Trophoblast cell (in vitro differentiated cells and primary cell): ENCODE results near the gene LCE1A.

Experiments used
- DNase-seq, 2 donors: peaks; one replicate each; pipeline ENCODE4 v3.0.0-alpha.2; 2016
- H2AFZ ChIP-seq: 2 replicates; pipeline ENCODE4 v1.6.1; 2013; ENCODE audit warnings: low read length, moderate library complexity, mild to moderate bottlenecking; ENCODE audit not compliant: insufficient read depth, poor library complexity
- H2AK5ac ChIP-seq: 2 replicates; pipeline ENCODE4 v1.6.1; 2013; ENCODE audit warnings: mild to moderate bottlenecking, low read length
- H2BK120ac ChIP-seq: 2 replicates; pipeline ENCODE4 v1.6.1; 2013; ENCODE audit warnings: low read length, mild to moderate bottlenecking, moderate library complexity; ENCODE audit not compliant: insufficient read depth, poor library complexity
- H2BK12ac ChIP-seq: 2 replicates; pipeline ENCODE4 v1.6.1; 2013; ENCODE audit warnings: mild to moderate bottlenecking, low read length, moderate library complexity
- H2BK5ac ChIP-seq: 2 replicates; pipeline ENCODE4 v1.6.1; 2013; ENCODE audit warnings: low read length, low read depth, moderate library complexity, mild to moderate bottlenecking; ENCODE audit not compliant: poor library complexity
- H3K14ac ChIP-seq: 2 replicates; pipeline ENCODE4 v1.6.1; 2013; ENCODE audit warnings: mild to moderate bottlenecking, low read length
- H3K18ac ChIP-seq: 2 replicates; pipeline ENCODE4 v1.6.1; 2013; ENCODE audit warnings: mild to moderate bottlenecking, low read length
- H3K23ac ChIP-seq: 2 replicates; pipeline ENCODE4 v1.6.1; 2013; ENCODE audit warnings: low read length
- H3K27ac ChIP-seq: 2 replicates; pipeline ENCODE4 v1.5.1; 2013; ENCODE audit warnings: low read depth, mild to moderate bottlenecking, inconsistent platforms, low read length, moderate library complexity
- H3K27me3 ChIP-seq: 2 replicates; pipeline ENCODE4 v1.6.1; 2013; ENCODE audit warnings: inconsistent platforms, mild to moderate bottlenecking, low read length, moderate library complexity; ENCODE audit not compliant: insufficient read depth
- H3K36me3 ChIP-seq, 2 experiments: 1 replicate in 1 of 2; 2 replicates in 1 of 2; pipeline ENCODE4 v1.6.1; 2013; ENCODE audit warnings: low read length in 2 of 2, mild to moderate bottlenecking in 2 of 2, moderate library complexity in 1 of 2; ENCODE audit not compliant: insufficient read depth in 2 of 2, control insufficient read depth in 1 of 2
- H3K4ac ChIP-seq: 2 replicates; pipeline ENCODE4 v1.6.1; 2013; ENCODE audit warnings: low read depth, mild to moderate bottlenecking, low read length, moderate library complexity
- H3K4me1 ChIP-seq, 2 experiments: 1 replicate in 1 of 2; 2 replicates in 1 of 2; pipeline ENCODE4 v1.6.1; 2013; ENCODE audit warnings: low read length in 2 of 2, mild to moderate bottlenecking in 2 of 2, moderate library complexity in 1 of 2; ENCODE audit not compliant: insufficient read depth in 2 of 2, control insufficient read depth in 1 of 2
- H3K4me2 ChIP-seq: 2 replicates; pipeline ENCODE4 v1.6.1; 2013; ENCODE audit warnings: inconsistent platforms, mild to moderate bottlenecking, low read length, moderate library complexity
- H3K4me3 ChIP-seq: 2 replicates; pipeline ENCODE4 v1.5.1; 2013; ENCODE audit warnings: mild to moderate bottlenecking, low read depth, low read length, inconsistent platforms
- H3K79me1 ChIP-seq: one replicate; pipeline ENCODE4 v1.6.1; 2013; ENCODE audit warnings: low read length
- H3K79me2 ChIP-seq: 2 replicates; pipeline ENCODE4 v1.6.1; 2013; ENCODE audit warnings: low read length, mild to moderate bottlenecking; ENCODE audit not compliant: control insufficient read depth, insufficient read depth, poor library complexity
- H3K9ac ChIP-seq: 2 replicates; pipeline ENCODE4 v1.6.1; 2013; ENCODE audit warnings: mild to moderate bottlenecking, low read length
- H3K9me3 ChIP-seq: 2 replicates; pipeline ENCODE4 v1.6.1; 2013; ENCODE audit warnings: low read depth, mild to moderate bottlenecking, control low read depth, inconsistent platforms, low read length; ENCODE audit not compliant: insufficient read depth
- H4K12ac ChIP-seq: 2 replicates; pipeline ENCODE4 v1.6.1; 2013; ENCODE audit warnings: low read depth, mild to moderate bottlenecking, low read length, moderate library complexity
- H4K8ac ChIP-seq: 2 replicates; pipeline ENCODE4 v1.6.1; 2013; ENCODE audit warnings: low read depth, mild to moderate bottlenecking, low read length, moderate library complexity
- H4K91ac ChIP-seq: one replicate; pipeline ENCODE4 v1.6.1; 2013; ENCODE audit warnings: low read depth, mild to moderate bottlenecking, low read length, moderate library complexity
- WGBS: extraction: QIAGEN DNeasy Blood & Tissue Kit; methylation state at CpG from one replicate; pipeline ENCODE4 v1.1.7; 2013; ENCODE audit warnings: missing lambda C conversion rate; ENCODE audit not compliant: insufficient read length, insufficient coverage; ENCODE audit errors: extremely low coverage; 5-methylcytosine and 5-hydroxymethylcytosine counted together

Gene LCE1A

GRCh38 chr1:152824964-152825363, 2.3 kb upstream of the LCE1A start:
- H3K4ac ChIP-seq = no peak overlapping the region
- H3K4me3 ChIP-seq = no peak overlapping the region
- no peak overlapping the region for H4K8ac ChIP-seq
- H3K14ac ChIP-seq = no peak overlapping the region
- H3K4me2 ChIP-seq = no peak overlapping the region
- no peaks in the 10 kb centered on the region for H3K79me1 ChIP-seq
- no peak overlapping the region for H4K91ac ChIP-seq
- no peak overlapping the region for H4K12ac ChIP-seq
- H3K27ac ChIP-seq = no peak overlapping the region
- H2BK5ac ChIP-seq = no peak overlapping the region
- no peaks in the 10 kb centered on the region for H3K27me3 ChIP-seq
- no peak overlapping the region for H2AFZ ChIP-seq
- H3K9me3 ChIP-seq = peaks cover 8% of the 10 kb centered on the region
- H3K9ac ChIP-seq = no peak overlapping the region
- no peak overlapping the region for H3K18ac ChIP-seq
- no peaks in the 10 kb centered on the region for H3K4me1 ChIP-seq
- DNase-seq = no peak
- no peaks in the 10 kb centered on the region for H3K79me2 ChIP-seq
- H2AK5ac ChIP-seq = no peak overlapping the region
- H2BK12ac ChIP-seq = no peak overlapping the region
- H3K36me3 ChIP-seq = no peaks in the 10 kb centered on the region
- no peak overlapping the region for H3K23ac ChIP-seq
- no peak overlapping the region for H2BK120ac ChIP-seq

- H3K36me3 ChIP-seq = no peaks in the 10 kb centered on the region
- H3K18ac ChIP-seq = no peak overlapping the region
- no peak overlapping the region for H2AK5ac ChIP-seq
- DNase-seq = no peak
- H3K79me1 ChIP-seq = no peaks in the 10 kb centered on the region
- no peak overlapping the region for H3K9ac ChIP-seq
- no peak overlapping the region for H4K91ac ChIP-seq
- no CpG with 5 or more reads among the region's 2 CpGs for WGBS
- H3K4ac ChIP-seq = no peak overlapping the region
- no peak overlapping the region for H4K12ac ChIP-seq
- H3K4me2 ChIP-seq = no peak overlapping the region
- no peak overlapping the region for H3K27ac ChIP-seq
- H4K8ac ChIP-seq = no peak overlapping the region
- H3K9me3 ChIP-seq = no peaks in the 10 kb centered on the region
- H2BK5ac ChIP-seq = no peak overlapping the region
- H3K27me3 ChIP-seq = no peaks in the 10 kb centered on the region
- H2AFZ ChIP-seq = no peak overlapping the region
- H2BK120ac ChIP-seq = no peak overlapping the region
- H3K4me3 ChIP-seq = no peak overlapping the region
- H3K79me2 ChIP-seq = no peaks in the 10 kb centered on the region
- no peak overlapping the region for H2BK12ac ChIP-seq
- no peaks in the 10 kb centered on the region for H3K4me1 ChIP-seq
- H3K23ac ChIP-seq = no peak overlapping the region
- H3K14ac ChIP-seq = no peak overlapping the region
Measured at GRCh38 chr1:152836870-152837269, 9.6 kb downstream of the LCE1A start.

GRCh38 chr1:152842556-152842955, 15.3 kb downstream of the LCE1A start, which contains the start of gene LCE6A:
Gene LCE6A, plus strand, starts transcription at chr1:152842856. Its CDS starts 665 bp downstream, at chr1:152843521.
- Histone ChIP-seq H3K4me3 (no peak within 1 kb of the TSS), H3K14ac (no peak within 1 kb of the TSS), H3K18ac (no peak within 1 kb of the TSS), H4K91ac (no peak within 1 kb of the TSS), H2AK5ac (no peak within 1 kb of the TSS), H4K12ac (no peak within 1 kb of the TSS), H3K79me2 (no peaks in the 10 kb centered on the region), H3K4ac (no peak within 1 kb of the TSS), H3K4me2 (no peak within 1 kb of the TSS), H3K9me3 (peaks cover 11% of the 10 kb centered on the region), H3K27ac (no peak within 1 kb of the TSS), H2BK12ac (no peak within 1 kb of the TSS), H3K23ac (no peak within 1 kb of the TSS), H3K79me1 (no peaks in the 10 kb centered on the region), H3K4me1 (no peaks in the 10 kb centered on the region), H3K9ac (no peak within 1 kb of the TSS), H4K8ac (no peak within 1 kb of the TSS), H2BK120ac (no peak within 1 kb of the TSS), H3K27me3 (no peaks in the 10 kb centered on the region), H2BK5ac (no peak within 1 kb of the TSS), H3K36me3 (no peaks in the 10 kb centered on the region), H2AFZ (no peak within 1 kb of the TSS)
- no CpG with 5 or more reads among the region's 3 CpGs for WGBS
- DNase-seq = no peak

- no peaks in the 10 kb centered on the region for H3K79me1 ChIP-seq
- H3K4me1 ChIP-seq = no peaks in the 10 kb centered on the region
- H3K27ac ChIP-seq = no peak overlapping the region
- no CpG with 5 or more reads among the region's 2 CpGs for WGBS
- H3K79me2 ChIP-seq = no peaks in the 10 kb centered on the region
- no peak overlapping the region for H4K8ac ChIP-seq
- H3K4me2 ChIP-seq = no peak overlapping the region
- no peaks in the 10 kb centered on the region for H3K27me3 ChIP-seq
- no peak overlapping the region for H3K18ac ChIP-seq
- no peak overlapping the region for H4K12ac ChIP-seq
- peaks cover 15% of the 10 kb centered on the region for H3K9me3 ChIP-seq
- no peak overlapping the region for H3K4me3 ChIP-seq
- H2BK5ac ChIP-seq = no peak overlapping the region
- no peak overlapping the region for H4K91ac ChIP-seq
- H3K36me3 ChIP-seq = no peaks in the 10 kb centered on the region
- H3K14ac ChIP-seq = no peak overlapping the region
- no peak overlapping the region for H2AK5ac ChIP-seq
- no peak overlapping the region for H2AFZ ChIP-seq
- DNase-seq = no peak
- no peak overlapping the region for H2BK12ac ChIP-seq
- H3K4ac ChIP-seq = no peak overlapping the region
- no peak overlapping the region for H2BK120ac ChIP-seq
- no peak overlapping the region for H3K9ac ChIP-seq
- H3K23ac ChIP-seq = no peak overlapping the region
Measured at GRCh38 chr1:152855661-152856060, 28.4 kb downstream of the LCE1A start.
